SKM-1 (cell line): ENCODE measurements around the gene PCDH15.

Experiments used
- DNase-seq: peaks from one replicate; lab custom pipeline; 2025; ENCODE audit not compliant: unreplicated experiment; lab: John Stamatoyannopoulos, UW

Gene PCDH15

DNA sequence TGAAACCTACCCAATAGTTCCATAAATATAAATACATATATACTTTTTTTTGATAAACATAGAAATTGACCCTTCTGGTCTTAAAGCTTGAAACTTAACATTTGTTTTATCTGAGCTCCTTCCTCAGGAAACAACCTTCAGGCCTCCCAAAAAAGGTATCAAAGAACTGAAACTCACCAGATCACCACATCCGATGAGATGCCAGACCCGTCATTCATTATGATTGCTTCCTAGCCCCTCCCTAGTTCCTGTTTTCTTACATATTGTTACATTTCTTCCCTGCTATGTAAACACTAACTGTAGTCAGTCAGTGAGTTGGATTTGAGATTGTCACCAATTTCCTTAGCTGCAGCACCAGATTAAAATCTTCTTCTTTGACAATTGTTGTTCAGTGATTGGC lies 663.6 kb downstream of the PCDH15 start:
- no peak for DNase-seq

GRCh38 chr10:54133203-54133602 lies 667.8 kb downstream of the PCDH15 start:
- DNase-seq = no peak

DNA sequence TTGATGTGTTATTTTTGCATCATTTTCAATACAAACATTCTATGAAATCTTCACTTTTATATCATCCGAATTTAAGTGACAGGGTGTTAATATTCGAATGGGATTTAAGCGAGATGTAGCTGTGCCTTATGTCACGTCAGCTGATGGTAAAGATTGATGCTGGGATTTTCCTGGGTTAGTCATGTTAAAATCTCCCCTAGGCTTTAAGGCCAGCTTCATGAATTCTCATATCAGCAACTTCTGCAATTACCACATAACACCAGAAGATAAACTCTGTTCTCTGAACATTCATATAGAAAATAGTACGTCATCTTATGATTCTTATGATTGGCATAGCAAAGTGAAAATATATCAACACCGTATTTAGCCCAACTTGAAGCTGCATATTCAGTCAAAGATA lies 669.2 kb downstream of the PCDH15 start:
- no peak for DNase-seq

- DNase-seq = no peak
These were observed 670.6 kb downstream of the PCDH15 start for GRCh38 chr10:54130394-54130793.

GRCh38 chr10:54125098-54125747 lies 675.8 kb downstream of the PCDH15 start:
- no peak for DNase-seq

DNA sequence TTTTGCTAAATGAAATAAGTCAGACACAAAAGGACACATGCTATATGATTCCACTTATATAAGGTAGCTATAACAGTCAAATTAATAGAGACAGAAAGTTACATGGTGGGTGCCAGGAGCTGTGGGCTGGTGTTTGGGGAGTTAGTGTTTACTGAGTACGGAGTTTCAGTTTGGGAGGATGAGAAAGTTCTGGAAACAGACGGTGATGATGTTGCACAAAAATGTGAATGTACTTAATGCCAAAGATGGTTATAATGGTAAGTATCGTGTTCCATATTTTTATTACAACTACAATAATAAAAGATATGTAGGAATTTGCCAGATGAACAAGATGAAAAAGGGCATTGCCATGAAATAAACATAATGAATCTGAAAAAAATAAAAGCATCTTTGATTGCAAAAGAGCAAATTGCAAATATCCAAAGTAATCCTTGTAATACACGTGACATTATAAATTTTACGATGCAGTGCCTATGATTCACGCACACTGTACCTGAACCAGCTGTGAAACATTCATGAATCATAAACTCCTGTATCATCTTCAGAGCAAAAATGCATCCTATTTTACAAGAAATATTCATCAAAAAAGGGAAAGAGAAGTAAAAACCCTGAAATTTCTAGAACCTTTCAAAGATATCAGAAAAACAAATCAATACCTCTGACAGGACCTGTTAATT lies 676.7 kb downstream of the PCDH15 start:
- no peak for DNase-seq

GRCh38 chr10:54120806-54121205 lies 680.2 kb downstream of the PCDH15 start:
- DNase-seq = no peak

DNA sequence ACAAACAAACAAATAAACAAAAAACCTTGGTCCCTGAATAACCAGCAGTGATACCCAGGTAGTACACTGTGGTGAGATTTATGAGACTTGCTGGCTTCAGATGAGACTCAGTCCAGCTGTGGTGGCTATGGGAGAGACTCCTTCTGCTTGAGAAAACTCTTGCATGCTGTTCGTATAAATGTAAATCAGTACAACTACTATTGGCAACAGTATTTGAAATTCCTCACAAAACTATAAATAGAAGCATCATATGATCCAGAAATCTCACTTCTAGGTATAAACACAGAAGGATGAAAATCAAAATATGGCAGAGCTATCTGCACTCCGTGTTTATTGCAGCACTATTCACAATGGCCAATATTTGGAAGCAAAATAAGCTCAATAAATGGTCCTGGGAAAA lies 692.1 kb downstream of the PCDH15 start:
- DNase-seq = no peak

- DNase-seq = no peak
These were observed 704.1 kb downstream of the PCDH15 start for GRCh38 chr10:54096892-54097291.

DNA sequence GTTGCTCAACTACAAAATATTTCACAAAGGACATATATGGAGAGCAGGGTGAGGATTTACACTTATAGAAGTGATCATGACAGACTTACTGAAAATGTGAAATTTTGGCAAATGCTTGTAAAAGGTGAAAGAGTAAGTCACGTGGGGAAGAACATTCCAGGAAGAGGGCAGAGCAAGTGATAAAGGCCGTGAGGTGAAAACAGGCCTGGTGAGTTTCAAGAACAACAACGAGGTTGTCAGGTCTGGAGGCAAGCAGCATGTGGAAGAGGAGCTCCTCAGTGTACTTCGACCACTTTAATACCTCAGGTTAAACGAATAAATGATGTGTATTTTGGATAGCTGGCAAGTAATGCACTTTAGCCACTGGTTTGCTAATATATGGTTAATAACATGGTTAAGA lies 706.7 kb downstream of the PCDH15 start:
- no peak for DNase-seq

DNA sequence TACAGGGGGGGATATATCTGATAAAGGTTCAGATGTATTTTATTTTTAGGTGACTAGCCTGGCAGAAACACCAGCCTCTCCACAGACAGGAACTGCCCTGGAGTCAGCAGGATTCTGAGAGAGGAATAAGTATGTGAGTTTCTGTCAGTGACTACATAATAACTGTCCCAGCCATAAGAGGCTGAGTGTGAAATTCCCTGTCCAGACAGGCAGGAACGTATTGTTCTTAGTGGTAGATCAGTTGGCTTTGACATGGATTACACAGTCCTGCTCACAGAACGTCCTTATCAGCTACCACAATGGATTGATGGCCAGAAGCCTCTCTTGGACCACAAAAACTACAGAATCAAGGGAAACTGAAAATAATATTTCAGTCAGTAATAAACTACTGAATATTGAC lies 709.8 kb downstream of the PCDH15 start:
- DNase-seq = no peak

GRCh38 chr10:54081950-54082349 lies 719.1 kb downstream of the PCDH15 start:
- DNase-seq = no peak

DNA sequence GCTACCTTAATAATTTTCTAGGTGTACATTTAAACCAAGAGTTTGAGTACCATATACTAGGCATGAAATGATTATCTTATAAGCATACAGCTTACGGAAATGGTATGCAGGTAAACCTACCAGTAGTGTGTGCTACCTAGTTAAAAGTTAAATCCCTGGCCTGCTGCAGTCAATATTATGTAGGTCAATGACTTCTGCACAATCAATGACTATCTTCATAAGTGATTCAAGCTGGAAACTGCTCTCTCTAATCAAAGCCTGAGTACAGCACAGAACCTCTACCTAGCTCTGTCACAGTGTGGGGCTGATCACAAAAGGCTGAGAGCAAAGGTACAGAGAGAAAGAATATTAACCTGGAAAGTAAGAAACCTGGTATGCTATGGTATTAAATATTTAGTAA lies 733.7 kb downstream of the PCDH15 start:
- no peak for DNase-seq

DNA sequence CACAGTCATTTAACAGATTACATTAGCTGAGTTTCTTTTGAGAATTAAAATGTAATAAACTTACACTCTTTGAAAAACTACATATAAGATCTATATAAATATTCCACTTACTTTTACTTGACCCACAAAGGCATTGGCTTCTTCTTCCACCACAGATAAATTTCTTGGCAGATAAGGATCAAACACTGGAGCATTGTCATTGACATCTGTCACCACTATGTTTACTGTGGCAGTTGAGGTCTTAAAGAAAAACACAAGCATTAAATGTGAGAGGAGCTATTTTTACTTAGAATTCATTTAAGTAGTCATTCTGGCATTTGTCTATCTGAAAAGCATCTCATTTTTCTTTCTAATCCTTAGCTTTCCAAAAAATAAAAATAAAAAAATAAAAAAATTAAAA lies 734.4 kb downstream of the PCDH15 start:
- no peak for DNase-seq

DNA sequence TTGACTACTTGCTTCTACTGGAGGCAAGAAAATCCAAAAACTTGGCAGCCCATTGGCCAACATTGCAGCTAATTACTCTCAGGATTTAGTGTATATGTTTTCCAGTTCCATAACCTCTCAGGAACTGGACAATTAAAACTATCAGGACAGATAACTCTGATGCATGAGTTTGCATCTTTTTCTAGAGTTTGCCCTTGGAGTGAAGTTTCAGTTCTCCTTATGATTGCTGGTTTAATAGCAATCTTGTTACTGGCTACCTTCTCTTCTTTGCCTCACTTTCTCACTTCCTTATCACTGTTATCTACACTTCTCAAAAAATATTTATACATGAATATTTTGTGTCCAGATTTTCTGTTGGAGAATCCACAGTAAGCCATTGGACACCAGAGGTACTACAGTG lies 735.9 kb downstream of the PCDH15 start:
- DNase-seq = no peak

DNA sequence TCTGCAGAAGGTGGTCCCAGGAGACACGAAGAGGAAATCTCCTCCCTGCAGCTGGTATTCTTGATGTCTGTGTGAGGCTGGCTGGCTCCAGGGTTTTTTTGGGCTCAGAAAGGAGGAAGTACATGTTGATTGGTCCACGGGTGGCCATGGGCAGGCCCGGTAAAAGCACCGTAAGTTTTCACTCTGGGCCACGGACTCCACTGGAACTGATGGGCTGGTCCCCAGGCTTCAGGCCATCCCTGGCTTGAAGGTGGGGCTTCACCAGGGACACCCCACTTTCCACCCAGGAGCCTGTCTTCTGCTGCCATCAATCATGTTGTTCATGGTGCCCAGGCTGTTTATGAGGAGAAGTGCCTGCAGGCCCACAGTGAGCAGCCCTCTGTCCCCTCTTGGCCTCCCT lies 736.8 kb downstream of the PCDH15 start:
- no peak for DNase-seq

GRCh38 chr10:54063514-54063913 lies 737.5 kb downstream of the PCDH15 start:
- no peak for DNase-seq

DNA sequence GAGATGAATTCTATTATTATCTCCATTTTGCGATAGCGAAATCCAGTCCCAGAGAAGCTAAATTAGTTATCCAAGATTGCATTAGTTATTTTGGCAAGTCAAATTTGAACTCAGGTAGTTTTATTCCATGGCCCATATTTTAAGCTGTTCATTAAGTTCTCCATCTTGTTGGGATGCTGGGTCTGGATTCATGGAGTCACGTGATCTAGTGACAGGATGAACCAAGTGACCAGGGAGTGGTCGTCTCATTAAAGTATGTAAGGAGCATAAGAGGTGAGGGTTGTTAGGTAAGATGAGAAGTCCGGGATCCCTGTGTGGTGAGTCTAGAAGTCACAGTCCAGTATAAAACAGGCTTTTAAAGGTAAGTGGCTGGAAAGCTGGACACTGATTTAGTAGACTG lies 740.5 kb downstream of the PCDH15 start:
- no peak for DNase-seq

- DNase-seq = no peak
These were observed 743.7 kb downstream of the PCDH15 start for GRCh38 chr10:54057357-54057756.

GRCh38 chr10:54026340-54026739 lies 774.7 kb downstream of the PCDH15 start:
- DNase-seq = no peak

DNA sequence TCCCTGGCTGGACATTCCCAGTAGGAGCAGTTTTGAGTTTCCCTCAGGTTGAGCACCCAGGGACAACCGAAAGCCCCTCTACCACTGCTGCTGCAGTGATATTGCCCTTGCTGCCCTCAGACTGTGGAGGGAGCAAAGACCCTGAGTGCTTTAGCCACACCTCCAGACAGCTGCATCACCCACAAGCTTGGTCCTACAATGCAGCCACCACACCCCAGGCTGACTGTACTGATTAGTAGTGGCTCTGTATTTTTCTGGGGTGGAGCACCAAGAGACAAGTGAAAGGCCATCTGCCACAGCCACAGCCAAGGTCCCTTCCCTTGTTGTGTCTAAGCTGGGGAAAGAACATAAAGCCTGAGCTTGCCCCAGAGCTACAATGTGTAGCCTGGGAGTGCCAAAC lies 789.9 kb downstream of the PCDH15 start:
- DNase-seq = no peak

GRCh38 chr10:54010337-54010933 lies 790.6 kb downstream of the PCDH15 start:
- no peak for DNase-seq

DNA sequence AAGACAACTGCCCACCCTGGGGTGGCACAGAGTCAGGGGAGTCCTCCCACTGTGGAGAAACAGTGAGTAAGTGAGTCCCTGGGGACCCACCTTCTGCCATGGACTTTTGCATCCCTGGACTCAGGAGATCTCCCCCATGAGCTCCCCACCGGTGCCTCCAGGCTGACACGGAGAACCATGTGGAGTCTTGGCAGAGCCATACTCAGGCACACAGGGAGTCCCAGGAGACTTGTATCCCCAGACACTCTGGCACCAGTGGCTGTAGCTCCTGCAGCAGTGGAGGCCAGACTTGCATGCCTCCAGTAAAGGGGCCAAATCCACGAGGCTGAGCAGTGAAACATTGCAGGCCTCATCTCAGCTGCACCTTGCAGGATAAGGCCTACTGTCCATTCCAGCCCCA lies 791.4 kb downstream of the PCDH15 start:
- no peak for DNase-seq
